OCI-LY7 (cell line): ENCODE results near the gene DMC1. TPM values are rescaled to one million over a fixed set of nuclear protein-coding genes. Genes with fewer than 3 reads are reported as not detected.
A peak's percentile ranks its signal among the peaks of the same experiment; 100 is the strongest.

Experiments used
- Bru-seq: library from RNA; stranded (reverse); fragments of 400-500 nt; gene quantifications from one replicate; lab custom pipeline; 2021; lab: Mats Ljungman, UMichigan
- BruChase-seq, 2 experiments: library from RNA; stranded (reverse); fragments of 400-500 nt; gene quantifications; one replicate each; lab custom pipeline; 2021; lab: Mats Ljungman, UMichigan
- BruUV-seq: library from RNA; stranded (reverse); fragments of 400-500 nt; replicated peaks from 2 replicates; lab custom pipeline; 2021; lab: Mats Ljungman, UMichigan
- CTCF ChIA-PET: fragments of 300-600 bp; sonication (Branson Sonifier 250); formaldehyde crosslinking; loops from one replicate; lab custom pipeline; 2022; ENCODE audit warnings: antibody characterized with exemption; ENCODE audit not compliant: unreplicated experiment; lab: Charles Lee
- POLR2A ChIA-PET: fragments of 300-600 bp; sonication (Branson Sonifier 250); formaldehyde crosslinking; loops from one replicate; lab custom pipeline; 2022; ENCODE audit warnings: antibody characterized with exemption; lab: Charles Lee
- DNase-seq: peaks from one replicate; pipeline ENCODE4 v3.0.0-alpha.2; 2015; ENCODE audit warnings: low spot score
- H2AFZ ChIP-seq: fragments of 200-600 bp; sonication (generic), shearing (Covaris generic); 2 replicates; pipeline ENCODE4 v1.6.1; 2014; ENCODE audit warnings: mild to moderate bottlenecking, antibody characterized with exemption, low read length, moderate library complexity
- H3K27ac ChIP-seq: fragments of 200-600 bp; sonication (generic); 2 replicates; pipeline ENCODE4 v1.5.1; 2014; ENCODE audit warnings: mixed run types, low read depth, mild to moderate bottlenecking, moderate library complexity, low read length, inconsistent platforms; ENCODE audit not compliant: poor library complexity, severe bottlenecking
- H3K36me3 ChIP-seq: fragments of 200-600 bp; sonication (generic); 2 replicates; pipeline ENCODE4 v1.6.1; 2014; ENCODE audit warnings: mild to moderate bottlenecking, antibody characterized with exemption, low read length, moderate library complexity, mixed read lengths; ENCODE audit not compliant: insufficient read depth
- H3K4me1 ChIP-seq: fragments of 200-600 bp; sonication (generic); 2 replicates; pipeline ENCODE4 v1.5.1; 2014; ENCODE audit warnings: mild to moderate bottlenecking, low read length; ENCODE audit not compliant: insufficient read depth, poor library complexity, severe bottlenecking
- H3K4me2 ChIP-seq: fragments of 200-600 bp; sonication (generic); 2 replicates; pipeline ENCODE4 v1.6.1; 2014; ENCODE audit warnings: mild to moderate bottlenecking, low read length
- H3K4me3 ChIP-seq: fragments of 200-600 bp; sonication (generic); 2 replicates; pipeline ENCODE4 v1.5.1; 2014; ENCODE audit warnings: mild to moderate bottlenecking, low read depth, low read length; ENCODE audit not compliant: poor library complexity, severe bottlenecking
- H3K79me2 ChIP-seq: fragments of 200-600 bp; sonication (generic); 2 replicates; pipeline ENCODE4 v1.6.1; 2016; ENCODE audit warnings: low read depth, mild to moderate bottlenecking, low read length, moderate library complexity, mixed read lengths; ENCODE audit not compliant: insufficient read depth
- H3K9me2 ChIP-seq: fragments of 200-600 bp; sonication (generic); 2 replicates; pipeline ENCODE4 v1.6.1; 2016; ENCODE audit warnings: mild to moderate bottlenecking, low read length, mixed read lengths; ENCODE audit not compliant: insufficient read depth
- H3K9me3 ChIP-seq: fragments of 200-600 bp; sonication (generic); 2 replicates; pipeline ENCODE4 v1.6.1; 2014; ENCODE audit warnings: mild to moderate bottlenecking, mixed run types, low read length, mixed read lengths
- H4K20me1 ChIP-seq: fragments of 200-600 bp; sonication (generic); 2 replicates; pipeline ENCODE4 v1.6.1; 2014; ENCODE audit warnings: mild to moderate bottlenecking, antibody characterized with exemption, low read length, moderate library complexity, mixed read lengths; ENCODE audit not compliant: insufficient read depth
- EZH2phosphoT487 ChIP-seq: fragments of 200-600 bp; sonication (generic); IDR thresholded peaks from 2 replicates; pipeline ENCODE4 v1.6.1; 2018; ENCODE audit warnings: low read depth, borderline replicate concordance, mild to moderate bottlenecking, mixed run types, antibody characterized with exemption, low read length, moderate library complexity, mixed read lengths
- intact Hi-C: fragments of 100-400 bp; cut with micrococcal nuclease; formaldehyde crosslinking; loops from one replicate; pipeline ENCODE4 v1.10.0; 2022; ENCODE audit not compliant: unreplicated experiment
- long read RNA-seq: library from polyadenylated mRNA; stranded (forward); transcript quantifications from one replicate; pipeline ENCODE4 v2.0.0, GENCODE V29; 2022
- total RNA-seq, 2 experiments: library from RNA; depleted of rRNA in 1 of 2; stranded (reverse); fragments of >200 nt in 1 of 2; shearing (Covaris generic) in 1 of 2; gene quantifications; 2 replicates each; pipeline ENCODE4 v1.2.3, GENCODE V29; 2014 to 2022
- TF ChIP-seq, protein P1 (sequence below): fragments of 200-600 bp; sonication (generic); conservative IDR thresholded peaks from 2 replicates; pipeline ENCODE4 v1.5.1; 2014; ENCODE audit warnings: mild to moderate bottlenecking, antibody characterized with exemption, low read length, moderate library complexity, mixed read lengths

DMC1 gene
- total RNA-seq (2014; rRNA removed; shearing (Covaris generic)) (44.3 and 84.7 TPM in 2 replicates), total RNA-seq (2022) (40.6 and 60.8 TPM in 2 replicates), Bru-seq, nascent RNA (percentile 72 among the genes with signal in this experiment), BruChase-seq, experiment 1, labeled RNA remaining after a 6-hour chase (percentile 71 among the genes with signal in this experiment), BruChase-seq, experiment 2, labeled RNA remaining after a 2-hour chase (percentile 66 among the genes with signal in this experiment)
- long read RNA-seq, transcript DMC1-205 (2 exons, 269 nt): major isoform, 9 of 89 reads
- long read RNA-seq, partial matches to known transcripts: 4 of 89 reads
- long read RNA-seq, other reads (novel, unspliced or antisense): 71 of 89 reads

DNA sequence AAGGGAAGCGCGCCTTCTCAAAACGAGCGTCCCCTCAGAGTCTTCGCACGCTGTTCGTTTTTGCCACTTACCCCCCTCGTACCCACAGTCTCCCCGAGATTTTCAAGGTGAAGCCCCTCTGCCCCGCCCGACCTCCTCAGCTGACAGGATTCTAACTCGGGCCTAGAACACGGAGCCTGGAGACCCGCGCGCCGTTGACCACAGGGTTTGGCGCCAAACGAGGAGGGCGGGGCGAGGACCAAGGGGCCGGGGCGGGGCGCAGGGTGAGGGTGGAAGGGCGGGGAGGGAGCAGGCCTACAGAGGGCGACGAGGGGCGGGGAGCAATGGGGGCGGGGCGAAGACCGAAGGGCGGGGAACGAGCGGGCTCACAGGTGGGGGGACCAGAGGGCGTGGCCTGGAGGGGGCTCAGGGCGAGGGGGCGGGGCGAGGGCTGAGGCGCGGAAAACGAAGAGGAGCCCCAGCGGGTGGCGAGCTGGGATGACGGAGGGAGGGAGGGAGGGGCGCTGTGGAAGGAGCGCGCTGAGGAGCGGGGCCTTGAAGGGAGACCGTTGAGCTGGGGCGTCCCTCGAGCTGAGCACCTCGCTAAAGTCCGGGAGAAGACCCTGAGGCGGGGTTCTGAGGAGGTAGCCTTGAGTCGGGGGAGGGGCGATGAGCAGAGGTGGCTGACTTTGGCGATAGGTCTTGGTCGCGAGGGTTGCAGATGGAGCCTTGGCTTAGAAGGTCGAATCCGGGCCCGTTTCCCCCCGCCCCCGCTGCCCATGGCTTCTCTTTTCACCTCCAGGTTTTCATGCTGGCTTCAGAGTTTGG is at the start of gene DMC1:
TSS of gene DMC1 (minus strand) at position 212 of the 807 bp plus-strand sequence. CDS start 1,927 bp downstream, outside the sequence.
- peaks cover 23% of the 10 kb centered on the region for H3K4me1 ChIP-seq
- H3K9me2 ChIP-seq: no peaks in the 10 kb centered on the region
- H3K4me2 ChIP-seq: peak within 1 kb of the TSS; percentile 82
- H2AFZ ChIP-seq: peak within 1 kb of the TSS; percentile 72; the same call in 1 of the 2 replicates
- H4K20me1 ChIP-seq: no peaks in the 10 kb centered on the region
- peaks cover 16% of the 10 kb centered on the region; the same call in 1 of the 2 replicates for H3K79me2 ChIP-seq
- peak; percentile 97 for DNase-seq
- H3K27ac ChIP-seq: peak within 1 kb of the TSS; percentile 77
- TF ChIP-seq EZH2phosphoT487: no peak
- TF ChIP-seq, protein P1, sequence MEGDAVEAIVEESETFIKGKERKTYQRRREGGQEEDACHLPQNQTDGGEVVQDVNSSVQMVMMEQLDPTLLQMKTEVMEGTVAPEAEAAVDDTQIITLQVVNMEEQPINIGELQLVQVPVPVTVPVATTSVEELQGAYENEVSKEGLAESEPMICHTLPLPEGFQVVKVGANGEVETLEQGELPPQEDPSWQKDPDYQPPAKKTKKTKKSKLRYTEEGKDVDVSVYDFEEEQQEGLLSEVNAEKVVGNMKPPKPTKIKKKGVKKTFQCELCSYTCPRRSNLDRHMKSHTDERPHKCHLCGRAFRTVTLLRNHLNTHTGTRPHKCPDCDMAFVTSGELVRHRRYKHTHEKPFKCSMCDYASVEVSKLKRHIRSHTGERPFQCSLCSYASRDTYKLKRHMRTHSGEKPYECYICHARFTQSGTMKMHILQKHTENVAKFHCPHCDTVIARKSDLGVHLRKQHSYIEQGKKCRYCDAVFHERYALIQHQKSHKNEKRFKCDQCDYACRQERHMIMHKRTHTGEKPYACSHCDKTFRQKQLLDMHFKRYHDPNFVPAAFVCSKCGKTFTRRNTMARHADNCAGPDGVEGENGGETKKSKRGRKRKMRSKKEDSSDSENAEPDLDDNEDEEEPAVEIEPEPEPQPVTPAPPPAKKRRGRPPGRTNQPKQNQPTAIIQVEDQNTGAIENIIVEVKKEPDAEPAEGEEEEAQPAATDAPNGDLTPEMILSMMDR: no peak
- no TSS peak for BruUV-seq
- intact Hi-C loops: loop anchor here (2.0 to 5.0 kb wide), 5 partner anchors 63 to 368 kb away; partner anchors contain the start of genes DDX17 and MAFF
- CTCF ChIA-PET: interaction anchor here (0.5 to 0.6 kb wide), 2 partner anchors 175 to 516 kb away, joined by 3 to 4 read pairs; no protein-coding TSS in a partner anchor
- H3K9me3 ChIP-seq: no peaks in the 10 kb centered on the region
- POLR2A ChIA-PET: interaction anchor here (0.6 to 1.0 kb wide), 4 partner anchors 8 to 576 kb away, joined by 3 to 6 read pairs (median 4); partner anchors contain the start of gene TOMM22
- H3K4me3 ChIP-seq: peak within 1 kb of the TSS; percentile 84
- H3K36me3 ChIP-seq: peaks cover 21% of the 10 kb centered on the region; the same call in 1 of the 2 replicates

DNA sequence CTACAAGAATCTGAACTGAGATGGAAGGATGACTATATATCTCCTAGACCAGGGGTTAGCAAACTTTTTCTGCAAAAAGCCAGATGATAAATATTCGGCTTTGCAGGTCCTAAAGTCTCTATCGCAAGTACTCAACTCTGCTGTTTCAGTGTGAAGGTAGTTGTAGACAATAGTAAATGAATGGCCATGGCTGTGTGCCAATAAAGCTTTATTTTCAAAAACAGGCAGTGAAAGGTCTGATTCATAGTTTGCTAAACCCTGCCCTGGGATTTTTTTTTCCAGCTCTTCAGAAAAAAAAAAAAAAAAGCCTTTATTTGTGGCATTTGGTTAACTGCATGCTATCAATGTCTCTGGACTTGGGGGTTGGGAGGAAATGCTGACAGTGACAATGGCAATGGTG is 48.7 kb upstream of the DMC1 start:
- Histone ChIP-seq H3K9me2 (no peaks in the 10 kb centered on the region), H3K36me3 (no peaks in the 10 kb centered on the region), H3K4me2 (no peak overlapping the region), H3K79me2 (no peaks in the 10 kb centered on the region), H3K27ac (no peak overlapping the region), H3K9me3 (peaks cover 6% of the 10 kb centered on the region; the same call in 1 of the 2 replicates), H4K20me1 (no peaks in the 10 kb centered on the region), H3K4me3 (no peak overlapping the region), H3K4me1 (no peaks in the 10 kb centered on the region), H2AFZ (no peak overlapping the region)
- ChIA-PET POLR2A (interaction anchor here (0.6 to 0.7 kb wide), 3 partner anchors 27 to 459 kb away, joined by 3 read pairs; no protein-coding TSS in a partner anchor), CTCF (no interaction called here)
- DNase-seq: no peak
- no peak for TF ChIP-seq EZH2phosphoT487
- TF ChIP-seq, protein P1: no peak
- intact Hi-C loops: no loop called here
- BruUV-seq: no TSS peak
